A549 (cell line): ENCODE measurements around the gene PPP2R5C. TPM values are rescaled to one million over a fixed set of nuclear protein-coding genes. Genes with fewer than 3 reads are reported as not detected.

ENCODE experiments used
- ATAC-seq, 2 experiments: fragments of 200-7000 bp in 1 of 2; fragments of >200 bp in 1 of 2; cut with Nextera tagmentation in 1 of 2; cut with Tn5 transposase in 1 of 2; 3 replicates each; pipeline versions ENCODE4 v1.8.0 to v1.9.1; 2018 to 2020; ENCODE audit warnings: mild to moderate bottlenecking in 1 of 2, moderate library complexity in 1 of 2
- CTCF ChIA-PET: fragments of 300-600 bp; sonication (Branson Sonifier 250); formaldehyde crosslinking; extraction: SDS; loops from one replicate; lab custom pipeline; 2021; ENCODE audit warnings: antibody characterized with exemption, inconsistent platforms; lab: Yijun Ruan, JAX
- POLR2A ChIA-PET: fragments of 350-600 bp; formaldehyde crosslinking; extraction: SDS; loops from one replicate; lab custom pipeline; 2021; ENCODE audit warnings: antibody characterized with exemption, inconsistent platforms; lab: Yijun Ruan, JAX
- DNase-seq, 2 experiments: peaks; one replicate each; pipeline versions ENCODE4 v3.0.0 to v3.0.0-alpha.2; 2011 to 2016; ENCODE audit warnings: low read depth in 1 of 2, low spot score in 1 of 2
- FAIRE-seq: peaks from 2 replicates; lab custom pipeline; 2011; peaks lifted over from hg19 to GRCh38; lab: Jason Lieb, UNC
- H3K27ac ChIP-seq, 2 experiments: fragments of >200 bp; sonication (Bioruptor Twin); formaldehyde crosslinking; 3 replicates each; pipeline ENCODE4 v1.5.1; 2016 to 2017
- H3K4me1 ChIP-seq: fragments of >200 bp; sonication (Bioruptor Twin); formaldehyde crosslinking; 3 replicates; pipeline ENCODE4 v1.6.1; 2016
- H3K4me2 ChIP-seq: fragments of >200 bp; sonication (Bioruptor Twin); formaldehyde crosslinking; 3 replicates; pipeline ENCODE4 v1.6.1; 2016
- H3K4me3 ChIP-seq: fragments of >200 bp; sonication (Bioruptor Twin); formaldehyde crosslinking; 3 replicates; pipeline ENCODE4 v1.5.1; 2016
- H3K9me3 ChIP-seq: fragments of >200 bp; sonication (Bioruptor Twin); formaldehyde crosslinking; 3 replicates; pipeline ENCODE4 v1.6.1; 2016
- BHLHE40 ChIP-seq: IDR thresholded peaks from 2 replicates; pipeline ENCODE4 v1.6.1; 2012; ENCODE audit warnings: low read depth, low read length, inconsistent platforms
- CEBPB ChIP-seq, 2 experiments: fragments of >200 bp in 1 of 2; sonication (Bioruptor Twin) in 1 of 2; formaldehyde crosslinking in 1 of 2; IDR thresholded peaks; 2 replicates each; pipeline ENCODE4 v1.6.1; 2012 to 2016
- CHD2 ChIP-seq: fragments of 150-350 bp; IDR thresholded peaks from 2 replicates; pipeline ENCODE4 v1.6.1; 2014; ENCODE audit warnings: low read length; ENCODE audit not compliant: partially characterized antibody
- CHD4 ChIP-seq: fragments of 200-600 bp; sonication (generic); IDR thresholded peaks from 2 replicates; pipeline ENCODE4 v1.6.1; 2016; ENCODE audit warnings: antibody characterized with exemption, mild to moderate bottlenecking, borderline replicate concordance
- EHMT2 ChIP-seq: fragments of 200-600 bp; sonication (generic); IDR thresholded peaks from 2 replicates; pipeline ENCODE4 v1.6.1; 2016; ENCODE audit warnings: antibody characterized with exemption, low read depth, mild to moderate bottlenecking, moderate library complexity
- FOSB ChIP-seq: fragments of 250-450 bp; sonication (Bioruptor Pico); IDR thresholded peaks from 2 replicates; pipeline ENCODE4 v1.5.0; 2020; ENCODE audit warnings: mild to moderate bottlenecking, moderate library complexity
- FOXS1 ChIP-seq: fragments of 250-450 bp; sonication (Bioruptor Pico); IDR thresholded peaks from 2 replicates; pipeline ENCODE4 v1.5.0; 2020; ENCODE audit warnings: mild to moderate bottlenecking, moderate library complexity
- HOXB5 ChIP-seq: fragments of 250-450 bp; sonication (Bioruptor Pico); IDR thresholded peaks from 2 replicates; pipeline ENCODE4 v1.5.0; 2020; ENCODE audit warnings: mild to moderate bottlenecking, moderate library complexity
- JUN ChIP-seq, 2 experiments: fragments of >200 bp; sonication (Bioruptor Twin); formaldehyde crosslinking; IDR thresholded peaks; 2 replicates in 1 of 2; 3 replicates in 1 of 2; pipeline ENCODE4 v1.6.1; 2016 to 2017
- KDM5A ChIP-seq: fragments of 200-600 bp; sonication (generic); IDR thresholded peaks from 2 replicates; pipeline ENCODE4 v1.6.1; 2016; ENCODE audit warnings: antibody characterized with exemption, mild to moderate bottlenecking
- MAFK ChIP-seq: fragments of 450-650 bp; IDR thresholded peaks from 2 replicates; pipeline ENCODE4 v1.6.1; 2014; ENCODE audit not compliant: partially characterized antibody
- MAZ ChIP-seq: fragments of 150-350 bp; IDR thresholded peaks from 2 replicates; pipeline ENCODE4 v1.6.1; 2014; ENCODE audit warnings: antibody characterized with exemption, low read depth, low read length, borderline replicate concordance
- NR3C1 ChIP-seq: fragments of >200 bp; sonication (Bioruptor Twin); formaldehyde crosslinking; IDR thresholded peaks from 3 replicates; pipeline ENCODE4 v1.6.1; 2017
- PHF8 ChIP-seq: fragments of 200-600 bp; sonication (generic); IDR thresholded peaks from 2 replicates; pipeline ENCODE4 v1.6.1; 2016; ENCODE audit warnings: low read depth, mild to moderate bottlenecking, antibody characterized with exemption, moderate library complexity, borderline replicate concordance
- POLR2A ChIP-seq: IDR thresholded peaks from 2 replicates; pipeline ENCODE4 v1.6.1; 2012; ENCODE audit warnings: mild to moderate bottlenecking, low read length
- RAD21 ChIP-seq, 2 experiments: fragments of >200 bp in 1 of 2; sonication (Bioruptor Twin) in 1 of 2; formaldehyde crosslinking in 1 of 2; IDR thresholded peaks in 1 of 2; conservative IDR thresholded peaks in 1 of 2; 2 replicates in 1 of 2; 3 replicates in 1 of 2; pipeline ENCODE4 v1.6.1; 2012 to 2018; ENCODE audit warnings: inconsistent platforms in 1 of 2
- RFX5 ChIP-seq: fragments of 450-650 bp; IDR thresholded peaks from 2 replicates; pipeline ENCODE4 v1.7.1; 2014; ENCODE audit warnings: antibody characterized with exemption, mild to moderate bottlenecking, moderate library complexity
- WGBS: methylation state at CpG from one replicate; pipeline ENCODE4 v1.1.6; 2017; ENCODE audit errors: missing lambda C conversion rate; 5-methylcytosine and 5-hydroxymethylcytosine counted together
- polyA plus RNA-seq, 4 experiments: library from polyadenylated mRNA; depleted of rRNA in 3 of 4; stranded (reverse); fragments of >200 nt; fragmentation: RNase III in 1 of 4; extraction: RNeasy Plus Mini Kit Qiagen cat#74134 plus additional on column Dnase treatment in 1 of 4; gene quantifications; 2 replicates in 3 of 4; 3 replicates in 1 of 4; pipeline ENCODE4 v1.2.3, GENCODE V29; 2011 to 2017
- TF ChIP-seq, protein P1 (sequence below): IDR thresholded peaks from 2 replicates; pipeline ENCODE4 v1.6.1; 2012; ENCODE audit warnings: low read depth, borderline replicate concordance
- TF ChIP-seq, protein P2 (sequence below): fragments of 150-350 bp; IDR thresholded peaks from 2 replicates; pipeline ENCODE4 v1.6.1; 2014; ENCODE audit warnings: low read depth, mild to moderate bottlenecking, low read length
- TF ChIP-seq, protein P3 (sequence below): IDR thresholded peaks from 2 replicates; pipeline ENCODE4 v1.6.1; 2012
- TF ChIP-seq, protein P4 (sequence below): IDR thresholded peaks from 2 replicates; pipeline ENCODE4 v1.6.1; 2012

PPP2R5C gene
- polyA plus RNA-seq, 2 of the 4 experiments (the other 2 are of a cell fraction) = 74.8 to 150 TPM

DNA sequence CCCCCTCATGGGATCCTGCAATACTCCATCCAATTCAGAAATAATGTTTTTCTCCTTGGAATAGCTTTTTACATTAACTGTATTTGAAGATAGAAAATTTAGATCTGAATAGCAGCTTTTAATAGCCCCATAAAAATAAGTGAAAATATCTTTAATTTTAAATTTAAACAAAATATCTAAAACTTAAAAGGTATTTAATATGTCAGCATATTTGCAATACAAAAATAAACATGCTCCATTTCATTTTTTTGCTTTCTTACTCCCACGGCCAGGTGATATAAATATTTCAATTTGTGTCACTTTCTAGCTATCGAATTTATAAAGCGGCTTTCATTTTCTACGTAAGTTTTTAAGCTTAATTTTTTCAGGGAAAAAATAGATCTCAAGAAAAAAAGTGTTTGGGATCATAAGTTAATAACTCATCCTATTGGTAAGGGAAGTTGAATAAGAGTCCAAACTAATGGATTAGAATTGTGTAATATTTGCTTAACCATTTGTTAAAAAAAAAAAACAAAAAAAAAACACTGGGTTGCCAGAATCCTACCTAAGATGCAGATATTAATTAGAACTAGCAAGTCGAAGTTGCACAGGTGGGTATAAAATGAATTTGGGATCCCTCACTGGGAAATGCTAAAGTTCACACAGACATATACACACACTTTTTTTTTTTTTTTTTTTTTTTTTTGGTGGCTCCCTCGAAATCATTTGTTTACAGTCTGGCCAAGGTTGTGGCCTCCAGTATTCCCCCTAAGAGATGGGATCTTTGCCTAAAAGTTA lies 47.6 kb downstream of the PPP2R5C start:
- peak overlapping the region; percentile 84 for H3K4me2 ChIP-seq
- TF ChIP-seq FOSB (CRISPR knock-in tag) (no peak), RAD21 (conservative IDR thresholded peaks at IDR 0.05 in 1 of 2, IDR thresholded peaks at IDR 0.05 in 1 of 2) (no peak), KDM5A (no peak), PHF8 (no peak), CEBPB (IDR thresholded peaks at IDR 0.05) (peak in 1 of 2 experiments; percentile 4; a peak in 2 of 4 replicates), NR3C1 (no peak), JUN (IDR thresholded peaks at IDR 0.05) (no peak), CHD4 (no peak), FOXS1 (CRISPR knock-in tag) (no peak), MAFK (peak; percentile 59), CHD2 (no peak), BHLHE40 (no peak), EHMT2 (no peak)
- TF ChIP-seq, protein P1, sequence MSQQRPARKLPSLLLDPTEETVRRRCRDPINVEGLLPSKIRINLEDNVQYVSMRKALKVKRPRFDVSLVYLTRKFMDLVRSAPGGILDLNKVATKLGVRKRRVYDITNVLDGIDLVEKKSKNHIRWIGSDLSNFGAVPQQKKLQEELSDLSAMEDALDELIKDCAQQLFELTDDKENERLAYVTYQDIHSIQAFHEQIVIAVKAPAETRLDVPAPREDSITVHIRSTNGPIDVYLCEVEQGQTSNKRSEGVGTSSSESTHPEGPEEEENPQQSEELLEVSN = no peak
- TF ChIP-seq, protein P2, sequence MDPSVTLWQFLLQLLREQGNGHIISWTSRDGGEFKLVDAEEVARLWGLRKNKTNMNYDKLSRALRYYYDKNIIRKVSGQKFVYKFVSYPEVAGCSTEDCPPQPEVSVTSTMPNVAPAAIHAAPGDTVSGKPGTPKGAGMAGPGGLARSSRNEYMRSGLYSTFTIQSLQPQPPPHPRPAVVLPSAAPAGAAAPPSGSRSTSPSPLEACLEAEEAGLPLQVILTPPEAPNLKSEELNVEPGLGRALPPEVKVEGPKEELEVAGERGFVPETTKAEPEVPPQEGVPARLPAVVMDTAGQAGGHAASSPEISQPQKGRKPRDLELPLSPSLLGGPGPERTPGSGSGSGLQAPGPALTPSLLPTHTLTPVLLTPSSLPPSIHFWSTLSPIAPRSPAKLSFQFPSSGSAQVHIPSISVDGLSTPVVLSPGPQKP = no peak
- TF ChIP-seq, protein P3, sequence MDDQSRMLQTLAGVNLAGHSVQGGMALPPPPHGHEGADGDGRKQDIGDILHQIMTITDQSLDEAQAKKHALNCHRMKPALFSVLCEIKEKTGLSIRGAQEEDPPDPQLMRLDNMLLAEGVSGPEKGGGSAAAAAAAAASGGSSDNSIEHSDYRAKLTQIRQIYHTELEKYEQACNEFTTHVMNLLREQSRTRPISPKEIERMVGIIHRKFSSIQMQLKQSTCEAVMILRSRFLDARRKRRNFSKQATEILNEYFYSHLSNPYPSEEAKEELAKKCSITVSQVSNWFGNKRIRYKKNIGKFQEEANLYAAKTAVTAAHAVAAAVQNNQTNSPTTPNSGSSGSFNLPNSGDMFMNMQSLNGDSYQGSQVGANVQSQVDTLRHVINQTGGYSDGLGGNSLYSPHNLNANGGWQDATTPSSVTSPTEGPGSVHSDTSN = no peak
- ATAC-seq (no peak), DNase-seq (no peak), FAIRE-seq (no peak)
- CTCF ChIA-PET = interaction anchor here (2.6 to 5.1 kb wide), 2 partner anchors 38 kb away, joined by 10 to 25 read pairs; no protein-coding TSS in a partner anchor
- H3K27ac ChIP-seq = peak overlapping the region; percentile 83 to 92
- peak overlapping the region; percentile 59 for H3K4me3 ChIP-seq
- POLR2A ChIA-PET = interaction anchor here (0.6 to 2.1 kb wide), 17 partner anchors 11 to 879 kb away, joined by 3 to 20 read pairs (median 5); no protein-coding TSS in a partner anchor
- no peaks in the 10 kb centered on the region for H3K9me3 ChIP-seq
- H3K4me1 ChIP-seq = peaks cover 48% of the 10 kb centered on the region
- WGBS = 46% methylated on average over 6 of the region's 6 CpGs

DNA sequence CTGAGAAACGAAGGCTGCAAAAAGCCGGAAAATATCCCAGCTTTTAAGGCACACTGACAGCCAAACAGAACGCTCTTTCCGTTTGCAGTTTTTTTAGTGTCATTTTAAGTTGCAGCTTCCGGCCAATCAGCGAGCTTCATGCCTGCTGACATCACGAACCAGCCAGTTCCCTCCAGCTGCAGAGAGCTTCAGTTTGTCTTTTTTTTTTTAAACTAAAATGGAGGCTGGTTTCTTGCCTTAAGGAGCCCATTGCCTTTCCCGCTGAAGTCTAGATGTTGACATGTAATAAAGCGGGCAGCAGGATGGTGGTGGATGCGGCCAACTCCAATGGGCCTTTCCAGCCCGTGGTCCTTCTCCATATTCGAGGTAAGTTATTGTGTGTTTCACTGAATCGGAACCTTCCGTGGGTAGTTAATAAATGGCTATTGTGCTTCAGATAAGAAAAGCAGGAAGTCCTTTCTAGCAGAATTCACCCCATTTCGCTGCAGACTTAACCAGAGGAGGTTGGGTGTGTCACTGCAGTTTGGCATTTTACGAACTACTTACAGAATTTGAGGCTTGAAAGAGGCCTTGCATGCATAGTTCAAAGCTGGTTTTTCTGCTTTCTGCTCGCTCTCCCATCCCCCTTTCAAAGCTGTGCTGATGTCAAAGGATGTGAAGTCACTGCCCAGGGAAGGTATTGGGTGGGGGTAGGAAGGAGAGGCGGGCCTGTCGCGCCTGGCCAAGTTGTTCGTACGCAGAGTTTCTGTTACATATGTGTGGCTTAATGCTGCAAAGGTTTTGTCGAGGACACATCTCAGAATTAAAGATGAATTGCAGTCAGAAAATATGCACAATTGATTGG lies 48.4 kb downstream of the PPP2R5C start:
- POLR2A ChIA-PET = interaction anchor here (0.6 to 2.1 kb wide), 20 partner anchors 10 to 880 kb away, joined by 3 to 20 read pairs (median 4); no protein-coding TSS in a partner anchor
- CTCF ChIA-PET = interaction anchor here (5.1 kb wide), 1 partner anchor 39 kb away, joined by 25 read pairs; no protein-coding TSS in a partner anchor
- Histone ChIP-seq H3K4me3 (peak overlapping the region; percentile 59), H3K4me1 (peaks cover 51% of the 10 kb centered on the region), H3K9me3 (no peaks in the 10 kb centered on the region), H3K27ac (peak overlapping the region; percentile 83 to 92), H3K4me2 (peak overlapping the region; percentile 84)
- FAIRE-seq = peak; percentile 70
- WGBS = under 1% methylated on average over 23 of the region's 23 CpGs
- TF ChIP-seq RFX5 (peak; percentile 78; the same call in 1 of the 2 replicates), PHF8 (peak; percentile 78; the same call in 1 of the 2 replicates), BHLHE40 (no peak), POLR2A (peak; percentile 45), HOXB5 (CRISPR knock-in tag) (0 out of 2 replicates have a peak, but pooled peaks have one; percentile 48), JUN (IDR thresholded peaks at IDR 0.05) (peak; percentile 37 to 86; a peak in 4 of 5 replicates), MAZ (no peak)
- TF ChIP-seq, protein P1 = 0 out of 2 replicates have a peak, but pooled peaks have one; percentile 16
- TF ChIP-seq, protein P4, sequence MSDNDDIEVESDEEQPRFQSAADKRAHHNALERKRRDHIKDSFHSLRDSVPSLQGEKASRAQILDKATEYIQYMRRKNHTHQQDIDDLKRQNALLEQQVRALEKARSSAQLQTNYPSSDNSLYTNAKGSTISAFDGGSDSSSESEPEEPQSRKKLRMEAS = peak; percentile 33
- peak; percentile 95 to 96 for ATAC-seq
- DNase-seq = peak; percentile 78 to 96
